ENCODE measurements around the gene TDRD1.
A peak's percentile ranks its signal among the peaks of the same experiment; 100 is the strongest.
"Not testable (repeated sequence)": the region's sequence is repeated elsewhere in the genome, so short reads cannot be mapped to it uniquely, and the experiment has no call there.

Gene TDRD1, protein sequence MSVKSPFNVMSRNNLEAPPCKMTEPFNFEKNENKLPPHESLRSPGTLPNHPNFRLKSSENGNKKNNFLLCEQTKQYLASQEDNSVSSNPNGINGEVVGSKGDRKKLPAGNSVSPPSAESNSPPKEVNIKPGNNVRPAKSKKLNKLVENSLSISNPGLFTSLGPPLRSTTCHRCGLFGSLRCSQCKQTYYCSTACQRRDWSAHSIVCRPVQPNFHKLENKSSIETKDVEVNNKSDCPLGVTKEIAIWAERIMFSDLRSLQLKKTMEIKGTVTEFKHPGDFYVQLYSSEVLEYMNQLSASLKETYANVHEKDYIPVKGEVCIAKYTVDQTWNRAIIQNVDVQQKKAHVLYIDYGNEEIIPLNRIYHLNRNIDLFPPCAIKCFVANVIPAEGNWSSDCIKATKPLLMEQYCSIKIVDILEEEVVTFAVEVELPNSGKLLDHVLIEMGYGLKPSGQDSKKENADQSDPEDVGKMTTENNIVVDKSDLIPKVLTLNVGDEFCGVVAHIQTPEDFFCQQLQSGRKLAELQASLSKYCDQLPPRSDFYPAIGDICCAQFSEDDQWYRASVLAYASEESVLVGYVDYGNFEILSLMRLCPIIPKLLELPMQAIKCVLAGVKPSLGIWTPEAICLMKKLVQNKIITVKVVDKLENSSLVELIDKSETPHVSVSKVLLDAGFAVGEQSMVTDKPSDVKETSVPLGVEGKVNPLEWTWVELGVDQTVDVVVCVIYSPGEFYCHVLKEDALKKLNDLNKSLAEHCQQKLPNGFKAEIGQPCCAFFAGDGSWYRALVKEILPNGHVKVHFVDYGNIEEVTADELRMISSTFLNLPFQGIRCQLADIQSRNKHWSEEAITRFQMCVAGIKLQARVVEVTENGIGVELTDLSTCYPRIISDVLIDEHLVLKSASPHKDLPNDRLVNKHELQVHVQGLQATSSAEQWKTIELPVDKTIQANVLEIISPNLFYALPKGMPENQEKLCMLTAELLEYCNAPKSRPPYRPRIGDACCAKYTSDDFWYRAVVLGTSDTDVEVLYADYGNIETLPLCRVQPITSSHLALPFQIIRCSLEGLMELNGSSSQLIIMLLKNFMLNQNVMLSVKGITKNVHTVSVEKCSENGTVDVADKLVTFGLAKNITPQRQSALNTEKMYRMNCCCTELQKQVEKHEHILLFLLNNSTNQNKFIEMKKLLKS

GRCh38 chr10:114179148-114179547 is at the start of gene TDRD1:
TSS of gene TDRD1 (plus strand) at chr10:114179353. CDS start at chr10:114187832, 8,479 bp downstream.
- DNase-seq (ENCODE audit: low spot score): no peak

- peak; percentile 10 for DNase-seq (ENCODE audit: low spot score)
Measured at GRCh38 chr10:114131094-114131493, 48.1 kb upstream of the TDRD1 start.

DNA sequence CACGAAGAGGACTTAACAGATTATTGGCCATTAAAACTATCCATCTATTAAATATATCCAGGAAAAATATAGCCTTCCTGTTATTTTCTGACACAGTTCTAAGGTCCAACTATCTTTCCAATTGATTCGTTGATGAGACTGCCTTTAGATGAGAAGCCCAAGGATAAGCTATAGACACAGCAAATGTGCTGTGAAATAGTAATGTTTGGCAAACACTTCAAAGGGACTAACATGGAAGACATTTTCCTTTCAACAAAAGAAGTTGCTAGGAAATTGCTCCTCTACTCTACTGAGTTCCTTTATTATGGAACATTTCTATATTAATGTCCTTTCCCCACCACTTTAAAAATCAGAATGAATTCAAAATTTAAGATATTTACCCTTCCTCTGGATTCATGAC is 43.7 kb upstream of the TDRD1 start:
- DNase-seq (ENCODE audit: low spot score): no peak

DNA sequence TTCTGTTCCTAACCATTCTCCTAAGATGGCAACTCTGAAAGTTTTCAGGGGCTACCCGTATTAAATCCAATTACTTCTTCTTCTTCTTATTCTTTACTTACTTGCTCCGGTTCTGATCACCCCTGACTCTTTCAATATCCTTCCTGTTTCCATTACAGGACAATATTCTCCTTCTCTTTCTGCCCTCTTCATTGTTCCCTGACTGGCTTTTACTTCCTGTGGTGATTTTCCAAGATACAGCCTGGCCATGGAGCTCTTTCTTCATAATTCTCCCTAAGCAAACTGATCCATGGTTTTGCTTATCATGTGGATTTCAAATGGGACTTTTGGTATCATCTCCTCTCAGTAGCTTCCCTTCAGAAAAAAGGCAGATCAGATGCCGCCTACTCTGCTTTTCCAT is 40.6 kb upstream of the TDRD1 start:
- no peak for DNase-seq (ENCODE audit: low spot score)

- DNase-seq (ENCODE audit: low spot score): no peak
Measured at GRCh38 chr10:114140036-114140435, 39.1 kb upstream of the TDRD1 start.

DNA sequence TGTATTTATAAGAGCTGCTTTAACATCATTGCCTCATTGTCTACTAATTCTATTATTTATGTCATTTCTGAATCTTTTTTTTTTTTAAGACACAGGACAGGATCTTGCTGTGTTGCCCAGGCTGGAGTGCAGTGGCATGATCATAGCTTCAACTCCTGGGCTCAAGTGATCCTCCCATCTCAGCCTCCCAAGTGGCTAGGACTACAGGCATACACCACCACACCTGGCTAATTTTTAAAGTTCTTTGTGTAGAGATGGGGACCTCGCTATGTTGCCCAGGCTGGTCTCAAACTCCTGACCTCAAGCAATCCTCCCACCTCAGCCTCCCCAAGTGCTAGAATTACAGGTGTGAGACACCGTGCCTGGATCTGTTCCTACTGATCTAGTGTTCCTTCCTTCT is 38.3 kb upstream of the TDRD1 start:
- DNase-seq (ENCODE audit: low spot score): not testable (repeated sequence)

DNA sequence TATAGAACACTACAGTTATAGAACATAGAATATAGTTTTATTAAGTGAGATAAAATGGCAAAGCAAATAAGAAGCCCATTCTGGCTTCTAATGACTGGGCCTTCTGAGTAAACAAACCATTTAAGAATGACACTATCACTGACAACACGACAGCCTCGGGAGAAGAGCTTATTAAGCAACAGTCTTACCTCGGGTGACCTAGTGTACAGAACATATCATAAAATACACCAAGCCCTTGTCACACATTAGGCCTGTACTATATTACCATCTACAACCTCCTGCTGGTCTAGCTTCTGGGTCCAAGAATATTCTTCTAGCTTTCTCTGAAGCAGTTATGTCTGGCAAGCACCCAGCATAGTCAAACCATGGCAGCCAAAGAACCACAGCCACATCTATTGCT is 37.1 kb upstream of the TDRD1 start:
- DNase-seq (ENCODE audit: low spot score): no peak

DNA sequence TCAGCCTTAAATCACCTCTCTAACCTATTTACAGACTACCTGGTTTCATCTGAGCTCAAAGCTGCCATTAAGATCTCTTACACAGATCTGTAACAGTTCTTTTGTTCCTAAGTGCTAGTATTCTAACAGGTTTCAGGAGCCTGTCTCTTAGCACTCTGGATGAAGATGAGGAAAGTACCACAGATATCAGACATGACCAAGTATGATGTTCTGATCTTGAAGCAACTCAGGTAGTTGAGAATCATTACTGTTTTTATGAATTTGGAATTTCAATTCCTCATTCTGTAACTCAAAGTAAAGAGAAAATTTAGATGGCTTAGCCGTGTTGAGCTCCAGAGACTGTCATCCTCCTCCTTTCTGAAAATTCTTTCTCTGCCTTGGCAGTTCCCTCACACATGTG is 36.0 kb upstream of the TDRD1 start:
- DNase-seq (ENCODE audit: low spot score): no peak

- DNase-seq (ENCODE audit: low spot score): not testable (repeated sequence)
Measured at GRCh38 chr10:114149476-114149875, 29.7 kb upstream of the TDRD1 start.

- no peak for DNase-seq (ENCODE audit: low spot score)
Measured at GRCh38 chr10:114151486-114151885, 27.7 kb upstream of the TDRD1 start.

- no peak for DNase-seq (ENCODE audit: low spot score)
Measured at GRCh38 chr10:114151892-114152291, 27.3 kb upstream of the TDRD1 start.

- DNase-seq (ENCODE audit: low spot score): no peak
Measured at GRCh38 chr10:114157912-114158311, 21.2 kb upstream of the TDRD1 start.

DNA sequence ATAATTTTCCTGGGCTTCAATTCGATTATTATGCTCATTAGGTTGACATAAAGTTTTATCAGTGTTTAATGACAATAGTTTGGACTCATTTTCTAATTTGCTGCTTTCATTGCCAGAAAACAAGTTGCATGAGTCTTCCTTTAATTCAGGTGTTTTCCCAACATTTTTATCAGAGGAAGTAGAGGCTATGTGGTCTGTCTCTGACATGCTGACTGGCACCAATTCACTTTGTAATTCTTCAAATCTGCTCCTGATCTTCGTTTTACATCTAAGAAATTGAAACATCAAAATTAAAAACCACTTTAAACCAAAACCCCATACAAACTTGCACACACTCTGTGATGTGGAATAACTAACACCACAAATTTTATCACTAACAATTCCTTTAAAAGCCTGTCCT is 16.1 kb upstream of the TDRD1 start:
- DNase-seq (ENCODE audit: low spot score): no peak

GRCh38 chr10:114166043-114166442 is 13.1 kb upstream of the TDRD1 start:
- DNase-seq (ENCODE audit: low spot score): no peak

DNA sequence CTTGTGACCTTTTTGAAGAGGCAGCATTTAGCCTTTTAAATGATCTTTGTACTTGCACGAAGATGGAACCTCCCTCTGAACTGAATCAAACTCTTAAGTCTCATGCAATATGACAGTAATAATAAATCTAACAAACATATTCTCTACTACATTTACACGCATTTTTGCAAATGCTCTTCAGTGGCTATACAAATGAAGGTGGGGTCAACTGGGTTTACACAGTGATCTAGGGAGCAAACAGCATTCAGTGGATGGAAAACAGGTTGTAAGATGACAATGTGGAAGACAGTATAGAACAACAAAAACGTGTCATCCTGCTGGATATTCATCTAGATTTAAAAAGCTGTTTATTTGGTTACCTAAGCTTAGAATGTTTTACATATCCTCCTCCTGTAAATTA is 12.7 kb upstream of the TDRD1 start:
- no peak for DNase-seq (ENCODE audit: low spot score)

DNA sequence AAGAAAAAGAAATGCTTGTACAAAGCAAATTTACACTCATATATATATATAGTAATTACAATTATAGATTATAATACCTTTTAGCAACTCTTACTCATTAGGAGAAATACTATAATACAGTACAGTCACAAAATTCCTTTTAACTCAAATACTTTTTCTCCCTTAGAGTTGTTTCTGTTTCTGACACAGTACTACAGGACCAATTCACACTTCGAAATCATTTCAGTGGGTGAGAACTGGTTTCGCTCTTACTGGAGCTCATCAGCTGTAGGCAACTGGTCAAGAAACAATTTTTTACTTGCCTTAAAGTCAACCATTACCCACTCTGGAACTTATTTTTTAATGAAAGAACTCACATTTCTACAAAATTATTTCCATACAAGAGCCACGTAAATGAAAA is 11.2 kb upstream of the TDRD1 start:
- no peak for DNase-seq (ENCODE audit: low spot score)

- no peak for DNase-seq (ENCODE audit: low spot score)
Measured at GRCh38 chr10:114168450-114169009, 10.6 kb upstream of the TDRD1 start.

DNA sequence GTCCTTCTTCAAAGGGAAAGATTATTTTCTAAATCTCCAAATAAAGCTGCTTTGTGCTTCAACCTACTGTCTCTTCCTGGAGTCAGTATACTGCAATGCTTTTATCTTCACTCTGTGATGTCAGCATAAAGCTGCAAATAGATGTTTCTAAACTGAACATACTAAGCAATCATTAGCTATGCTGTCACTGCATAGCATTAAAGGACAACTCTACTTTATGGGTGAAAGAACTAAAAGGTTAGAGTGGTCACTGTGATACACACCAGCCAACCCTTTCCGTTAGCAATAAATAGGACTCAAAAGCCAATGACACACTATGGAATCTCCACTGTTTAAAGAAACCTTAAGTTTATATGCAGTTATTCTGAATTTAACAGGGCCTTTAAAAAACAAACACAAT is 6.9 kb upstream of the TDRD1 start:
- no peak for DNase-seq (ENCODE audit: low spot score)

GRCh38 chr10:114172776-114173602 is 6.2 kb upstream of the TDRD1 start:
- DNase-seq (ENCODE audit: low spot score): no peak

- DNase-seq (ENCODE audit: low spot score): no peak
Measured at GRCh38 chr10:114173603-114173920, 5.6 kb upstream of the TDRD1 start.

DNA sequence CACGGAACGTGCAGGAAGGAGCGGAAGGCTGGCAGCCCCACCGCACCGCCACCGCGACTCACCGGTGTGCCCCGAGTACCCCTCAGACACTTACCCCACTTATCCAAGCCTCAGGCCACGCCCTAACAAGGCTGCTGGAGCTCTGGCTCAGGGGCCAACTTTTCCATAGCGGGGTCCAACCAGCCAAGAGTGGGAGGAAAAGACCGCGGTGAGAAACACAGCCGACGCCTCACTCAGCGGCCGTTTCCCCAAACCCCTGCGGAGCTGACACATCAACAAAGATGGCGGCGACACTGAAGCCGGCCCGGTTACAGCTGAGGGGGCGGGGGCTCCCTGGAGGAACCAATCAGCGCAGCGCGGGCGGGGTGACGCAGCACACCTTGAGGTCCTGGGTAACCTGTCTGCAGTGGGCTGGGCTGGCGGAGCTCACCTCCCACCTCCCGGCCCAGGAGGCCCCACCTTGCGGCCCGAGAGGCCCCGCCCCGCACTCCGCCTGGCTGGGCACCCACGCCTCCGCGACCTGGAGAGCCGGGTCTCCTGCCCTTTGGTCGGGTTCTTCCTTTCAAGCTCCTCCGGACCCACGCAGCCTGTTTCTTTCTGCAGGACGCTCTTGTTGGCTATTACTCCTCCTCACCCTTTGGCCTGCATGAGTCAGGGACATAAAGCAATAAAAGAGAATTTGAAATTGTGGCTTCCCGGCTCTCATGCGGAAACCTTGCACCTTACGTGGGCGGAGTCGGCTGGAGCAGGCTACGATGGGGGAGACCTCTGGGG is 5.0 kb upstream of the TDRD1 start, which contains the start of gene CCDC186:
CCDC186 (minus strand) TSS at position 283 of the 774 bp plus-strand sequence. CDS start 10,935 bp downstream, outside the sequence.
- peak; percentile 98 for DNase-seq (ENCODE audit: low spot score)
